GM12873 (cell line): ENCODE data around the gene SEMA4F.

ENCODE experiments used
- CTCF ChIP-seq: IDR thresholded peaks from 2 replicates; pipeline ENCODE4 v1.5.1; 2012; ENCODE audit warnings: low read depth, mild to moderate bottlenecking, moderate library complexity, low read length, control low read depth; ENCODE audit not compliant: insufficient read depth; ENCODE audit errors: missing control alignments

The SEMA4F gene

GRCh38 chr2:74719066-74719465, 65.0 kb downstream of the SEMA4F start:
- no peak for TF ChIP-seq CTCF

- no peak for TF ChIP-seq CTCF
Measured at GRCh38 chr2:74721316-74721715, 67.3 kb downstream of the SEMA4F start.

- no peak for TF ChIP-seq CTCF
Measured at GRCh38 chr2:74724496-74724895, 70.4 kb downstream of the SEMA4F start.

DNA sequence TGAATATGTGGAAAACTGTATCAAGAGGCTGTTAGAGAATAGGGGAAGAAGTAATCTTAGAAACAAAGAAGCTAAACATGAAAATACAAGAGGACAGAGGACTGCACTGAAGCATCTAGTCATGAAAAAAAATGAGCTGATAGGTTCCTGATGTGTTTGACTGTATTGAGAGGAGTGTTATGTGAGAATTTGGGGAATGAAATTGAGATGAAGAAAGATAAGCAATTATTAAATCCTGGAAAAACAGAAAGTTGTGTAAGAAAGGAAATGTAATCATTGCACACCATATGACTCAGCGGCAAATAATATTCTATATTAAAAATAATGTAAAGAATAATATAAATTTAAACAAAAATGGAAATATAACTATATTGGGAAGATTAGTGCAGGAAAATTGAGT, 71.2 kb downstream of the SEMA4F start:
- TF ChIP-seq CTCF: no peak

GRCh38 chr2:74728842-74729241, 74.8 kb downstream of the SEMA4F start:
- TF ChIP-seq CTCF: no peak

DNA sequence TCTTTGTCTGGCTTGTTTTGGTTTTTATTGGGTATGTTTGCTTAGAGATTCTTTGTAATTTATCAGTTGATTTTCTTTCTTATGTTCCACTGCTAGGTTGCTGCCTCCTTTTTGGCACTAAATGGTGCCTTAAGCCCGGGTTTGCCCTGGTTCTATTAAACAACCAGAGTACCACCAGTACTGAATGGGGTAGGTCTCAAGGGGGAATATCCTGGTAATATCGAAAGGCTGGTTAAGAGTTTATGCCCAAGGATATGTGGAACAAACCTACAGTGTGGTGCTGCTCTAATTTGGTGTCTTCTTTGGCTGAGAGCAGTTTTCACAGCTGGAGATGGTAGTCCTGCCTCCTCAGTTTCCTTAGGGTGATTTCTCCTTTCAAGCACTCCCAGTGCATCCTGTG, 76.5 kb downstream of the SEMA4F start:
- no peak for TF ChIP-seq CTCF
